NCI-H2196 (cell line): ENCODE measurements around the gene SIGMAR1.
"Not testable (repeated sequence)": the region's sequence is repeated elsewhere in the genome, so short reads cannot be mapped to it uniquely, and the experiment has no call there.

Source experiments
- DNase-seq: peaks from one replicate; lab custom pipeline; 2025; ENCODE audit not compliant: unreplicated experiment; lab: John Stamatoyannopoulos, UW

The SIGMAR1 gene

GRCh38 chr9:34655394-34655793 is 17.8 kb upstream of the SIGMAR1 start:
- DNase-seq = no peak

GRCh38 chr9:34654323-34655051 is 16.9 kb upstream of the SIGMAR1 start:
- peak; percentile 65 for DNase-seq

DNA sequence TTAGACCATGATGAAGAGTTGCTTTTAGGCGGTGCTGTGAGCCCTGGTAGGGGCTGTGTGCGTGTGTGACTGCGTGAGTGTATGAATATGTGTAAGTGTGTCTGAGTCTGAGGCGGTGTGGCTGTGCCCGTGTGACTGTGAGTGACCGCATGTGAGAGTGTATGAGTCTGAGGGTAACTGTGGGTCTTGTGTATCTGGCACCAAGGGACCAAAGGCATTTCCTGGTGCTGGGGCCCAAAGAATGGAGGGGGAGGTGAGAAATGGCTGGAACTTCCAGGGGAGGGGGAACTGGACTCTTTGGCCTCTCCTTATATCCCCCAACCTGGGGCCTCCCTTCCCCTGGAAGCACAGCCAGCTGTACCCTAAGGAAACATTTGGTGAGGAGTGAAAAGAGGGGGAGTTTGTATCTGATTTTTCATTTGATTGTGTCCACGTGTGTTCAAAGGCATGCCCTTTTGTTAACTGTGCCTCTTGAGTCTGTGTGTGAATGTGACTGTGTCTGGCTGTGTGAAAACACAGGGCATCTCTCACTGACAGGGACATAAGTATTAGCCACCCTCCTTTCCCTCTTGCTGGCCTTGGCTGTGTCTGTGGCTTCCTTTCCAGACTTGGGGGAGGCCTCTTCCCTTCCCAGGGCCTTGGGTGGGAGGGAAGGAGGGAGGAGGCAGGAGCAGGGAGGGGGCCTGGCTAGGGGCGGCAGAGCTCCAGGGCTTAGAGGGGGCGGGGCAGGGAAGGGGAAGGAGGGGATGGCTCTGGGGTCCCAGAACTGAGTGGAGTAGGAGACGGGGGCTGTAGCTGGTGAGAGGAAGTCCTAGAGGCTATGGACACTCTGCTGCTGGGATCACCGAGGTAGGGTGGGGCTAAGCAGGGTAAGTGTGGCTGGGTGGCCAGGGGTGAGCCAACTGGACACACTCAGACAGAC is 15.8 kb upstream of the SIGMAR1 start:
- no peak for DNase-seq

- DNase-seq = no peak
These were observed 15.0 kb upstream of the SIGMAR1 start for GRCh38 chr9:34652602-34653000.

DNA sequence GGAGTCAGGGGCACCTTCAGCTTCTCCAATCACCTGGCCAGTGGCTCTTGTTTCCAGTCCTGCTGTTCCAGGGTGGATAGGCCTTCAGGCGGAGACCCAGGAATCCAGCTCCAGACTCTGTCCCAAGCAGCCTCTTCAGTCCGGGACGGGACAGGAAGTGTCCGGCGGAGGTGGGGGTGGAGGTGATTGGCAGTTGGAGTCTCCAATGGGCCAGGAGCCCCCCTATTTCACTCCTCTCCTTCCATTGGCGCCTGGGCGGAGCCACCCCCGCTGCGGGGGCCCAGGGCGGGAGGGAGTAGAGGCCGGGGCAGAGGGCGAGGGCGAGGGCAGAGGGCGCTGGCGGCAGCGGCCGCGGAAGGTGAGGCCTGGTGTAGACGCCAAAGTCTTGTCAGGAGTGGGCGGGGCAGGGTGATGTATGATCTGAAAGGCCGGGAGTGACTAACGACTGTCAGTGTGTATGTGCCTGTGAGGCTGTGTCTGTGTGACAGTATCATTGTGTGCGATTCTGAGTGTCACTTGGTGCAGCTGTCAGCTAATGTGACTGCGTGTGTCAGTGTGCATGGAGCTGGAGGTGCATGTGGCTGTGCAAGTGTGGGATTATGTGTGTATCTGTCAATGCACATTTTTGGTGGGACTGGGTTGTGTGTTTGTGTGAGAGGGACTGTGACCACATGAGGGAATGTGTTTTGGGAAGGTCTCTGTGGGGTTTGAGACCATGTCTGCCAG is 14.5 kb upstream of the SIGMAR1 start, which contains the start of gene IL11RA:
IL11RA (plus strand) TSS at position 310 of the 726 bp plus-strand sequence. CDS start 3,033 bp downstream, outside the sequence.
- DNase-seq = no peak

GRCh38 chr9:34651321-34651720 is 13.7 kb upstream of the SIGMAR1 start:
- no peak for DNase-seq

DNA sequence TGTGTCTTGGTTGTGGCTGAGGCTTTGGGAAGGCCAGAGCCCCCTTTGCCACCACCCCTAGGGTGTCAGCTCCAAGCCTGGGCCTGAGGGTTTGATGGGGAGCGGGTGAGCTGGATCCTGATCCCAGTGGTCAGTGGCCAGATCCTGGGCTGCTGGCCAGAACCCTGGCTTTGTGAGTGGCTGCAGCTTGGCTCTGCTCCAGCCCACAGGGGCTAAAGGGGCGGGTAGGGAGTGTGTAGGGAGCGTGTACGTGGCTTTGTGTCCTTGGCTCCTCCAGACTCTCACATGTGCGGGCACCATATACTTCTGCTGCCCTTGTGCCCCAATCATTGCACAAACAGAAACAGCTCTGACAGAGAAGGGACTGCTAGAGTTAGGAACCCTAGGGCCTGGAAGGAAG is 13.2 kb upstream of the SIGMAR1 start:
- DNase-seq = no peak

- no peak for DNase-seq
These were observed 11.1 kb upstream of the SIGMAR1 start for GRCh38 chr9:34648673-34649072.

GRCh38 chr9:34647651-34648050 is 10.1 kb upstream of the SIGMAR1 start:
- no peak for DNase-seq

- no peak for DNase-seq
These were observed 9.5 kb upstream of the SIGMAR1 start for GRCh38 chr9:34647084-34647403.

GRCh38 chr9:34646211-34647083 is 8.9 kb upstream of the SIGMAR1 start, which contains the start of gene GALT:
TSS of gene GALT (plus strand) at chr9:34646675. CDS start at chr9:34646705, 30 bp downstream.
- DNase-seq = peak; percentile 94

- DNase-seq = no peak
These were observed 7.3 kb upstream of the SIGMAR1 start for GRCh38 chr9:34644766-34645314.

- DNase-seq = no peak
These were observed 5.1 kb upstream of the SIGMAR1 start for GRCh38 chr9:34642679-34643078.

GRCh38 chr9:34639322-34639721 is 1.7 kb upstream of the SIGMAR1 start:
- DNase-seq = not testable (repeated sequence)

DNA sequence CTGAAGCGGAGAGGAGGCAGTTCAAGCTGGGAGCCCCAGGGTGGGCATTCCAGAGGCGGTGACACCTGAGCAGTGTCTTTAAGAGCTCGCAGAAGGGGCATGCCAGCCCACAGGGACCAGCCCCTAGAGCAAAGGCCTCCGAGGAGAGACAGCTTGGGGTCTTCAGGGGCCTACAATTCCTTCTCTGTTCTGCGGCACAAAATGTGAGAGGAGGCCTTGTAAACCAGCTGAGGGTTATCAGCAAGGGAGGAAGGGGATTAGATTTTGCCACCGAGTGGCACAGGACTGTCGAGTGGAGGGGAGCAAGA is 505 bp upstream of the SIGMAR1 start:
- no peak for DNase-seq

DNA sequence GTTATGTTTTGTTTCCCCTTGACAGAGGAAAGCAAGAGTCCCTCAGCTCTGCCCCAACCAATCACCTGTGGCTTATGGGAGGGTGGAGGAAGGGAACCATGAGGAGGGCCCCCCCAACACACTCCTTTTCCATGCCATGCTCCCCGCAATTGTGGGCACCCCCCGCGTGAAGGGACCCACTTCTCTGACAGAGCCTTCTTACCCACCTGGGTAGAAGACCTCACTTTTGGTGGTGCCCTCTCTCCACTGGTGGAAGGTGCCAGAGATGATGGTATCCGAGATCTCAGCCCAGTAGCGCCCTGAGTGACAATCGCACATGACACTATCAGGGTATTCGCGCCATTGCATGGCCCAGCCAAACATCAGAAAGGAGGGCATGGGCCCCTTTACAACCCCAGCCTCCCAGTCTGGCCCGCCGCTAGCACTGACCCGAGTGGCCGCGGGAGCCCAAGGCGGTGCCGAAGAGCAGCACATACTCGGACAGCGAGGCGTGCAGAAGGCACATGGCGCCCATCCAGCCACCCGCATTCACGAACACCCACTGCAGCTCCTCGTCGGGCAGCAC is 714 bp downstream of the SIGMAR1 start:
- no peak for DNase-seq

GRCh38 chr9:34635556-34635955 is 2.0 kb downstream of the SIGMAR1 start:
- DNase-seq = no peak

GRCh38 chr9:34634551-34635248 is 2.9 kb downstream of the SIGMAR1 start:
- DNase-seq = no peak

DNA sequence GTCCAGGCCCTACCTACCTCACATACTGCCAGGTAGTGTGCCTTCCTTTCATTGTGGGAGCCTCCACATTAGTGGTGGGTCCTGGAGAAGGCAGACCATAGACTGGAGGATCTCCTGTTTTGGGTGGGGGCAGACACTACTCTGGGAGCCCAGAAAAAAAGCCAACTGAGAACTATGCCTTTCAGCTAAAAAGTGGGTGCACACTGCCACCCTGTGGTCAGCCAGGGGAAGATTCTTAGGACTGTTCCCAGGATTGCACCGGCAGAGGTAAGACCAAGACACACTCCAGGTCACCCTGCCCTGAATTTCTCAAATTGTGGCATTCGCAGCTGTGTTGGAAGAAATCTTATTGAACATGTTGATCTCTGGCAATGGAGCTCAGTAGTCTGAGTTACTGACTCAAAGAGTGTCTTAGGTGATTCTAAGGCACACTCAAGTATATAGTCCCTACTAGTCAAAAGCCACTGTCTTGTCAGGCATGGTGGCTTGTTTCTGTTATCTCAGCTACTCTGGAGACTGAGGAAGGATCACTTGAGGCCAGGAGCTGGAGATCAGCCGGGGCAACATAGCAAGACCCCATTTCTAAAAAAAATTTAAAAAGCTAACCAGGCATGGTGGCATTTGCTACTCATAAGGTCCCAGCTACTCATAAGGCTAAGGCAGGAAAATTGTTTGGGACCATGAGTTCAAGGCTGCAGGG is 3.6 kb downstream of the SIGMAR1 start:
- peak; percentile 61 for DNase-seq
